Fibroblast of skin of left biceps (primary cell): ENCODE measurements around the gene CDH1.
"Not testable (repeated sequence)": the region's sequence is repeated elsewhere in the genome, so short reads cannot be mapped to it uniquely, and the experiment has no call there.

Experiments
- DNase-seq, 2 experiments: peaks; one replicate each; pipeline ENCODE4 v3.0.0-alpha.2; 2013; ENCODE audit warnings: low read depth in 2 of 2

CDH1 gene

GRCh38 chr16:68790944-68791343, 53.9 kb downstream of the CDH1 start:
- no peak for DNase-seq

GRCh38 chr16:68792465-68793324, 55.6 kb downstream of the CDH1 start:
- DNase-seq, result no peak

GRCh38 chr16:68793401-68793857, 56.3 kb downstream of the CDH1 start:
- no peak for DNase-seq

GRCh38 chr16:68798398-68798797, 61.3 kb downstream of the CDH1 start:
- no peak for DNase-seq

GRCh38 chr16:68800257-68800875, 63.3 kb downstream of the CDH1 start:
- peak; percentile 80 to 84 for DNase-seq

- DNase-seq, result peak; percentile 68 to 75
These were observed 65.1 kb downstream of the CDH1 start for GRCh38 chr16:68802190-68802589.

- DNase-seq, result no peak
These were observed 69.3 kb downstream of the CDH1 start for GRCh38 chr16:68806422-68806821.

GRCh38 chr16:68806981-68807380, 69.9 kb downstream of the CDH1 start:
- DNase-seq, result no peak

GRCh38 chr16:68814516-68814915, 77.4 kb downstream of the CDH1 start:
- DNase-seq, result no peak

GRCh38 chr16:68823401-68824135, 86.5 kb downstream of the CDH1 start:
- DNase-seq, result peak; percentile 85

GRCh38 chr16:68825427-68825826, 88.3 kb downstream of the CDH1 start:
- DNase-seq, result no peak

GRCh38 chr16:68826652-68827051, 89.6 kb downstream of the CDH1 start:
- no peak for DNase-seq

GRCh38 chr16:68833251-68833650, 96.2 kb downstream of the CDH1 start:
- no peak for DNase-seq

- DNase-seq, result no peak
These were observed 97.5 kb downstream of the CDH1 start for GRCh38 chr16:68834550-68834949.

- no peak for DNase-seq
These were observed 98.9 kb downstream of the CDH1 start for GRCh38 chr16:68835970-68836369.

GRCh38 chr16:68839831-68840230, 102.7 kb downstream of the CDH1 start:
- DNase-seq, result no peak

- DNase-seq, result not testable (repeated sequence)
These were observed 105.9 kb downstream of the CDH1 start for GRCh38 chr16:68842964-68843481.

GRCh38 chr16:68843482-68844210, 106.6 kb downstream of the CDH1 start, which contains the start of gene TANGO6:
Gene TANGO6 (plus strand): TSS chr16:68843531. CDS start chr16:68843618, 87 bp downstream.
- DNase-seq, result peak; percentile 51 to 53

- DNase-seq, result no peak
These were observed 107.1 kb downstream of the CDH1 start for GRCh38 chr16:68844211-68844564.

- DNase-seq, result no peak
These were observed 111.7 kb downstream of the CDH1 start for GRCh38 chr16:68848786-68849185.

GRCh38 chr16:68850481-68850880, 113.4 kb downstream of the CDH1 start:
- DNase-seq, result no peak
